T-cell (primary cell): Measurements from ENCODE around the gene EXOC1. TPM values are rescaled to one million over a fixed set of nuclear protein-coding genes. Genes with fewer than 3 reads are reported as not detected.
"Not testable (repeated sequence)": the region's sequence is repeated elsewhere in the genome, so short reads cannot be mapped to it uniquely, and the experiment has no call there.

Experiments
- ATAC-seq, 4 experiments: fragments of 200-7000 bp in 3 of 4; fragments of 150-1000 bp in 1 of 4; cut with Tn5 transposase; replicated peaks in 1 of 4; 1 replicate in 3 of 4; 2 replicates in 1 of 4; pipeline ENCODE4 v1.10.0; 2021; ENCODE audit warnings: moderate library complexity in 3 of 4, mild to moderate bottlenecking in 2 of 4, moderate number of reproducible peaks in 1 of 4
- CTCF ChIA-PET, 2 donors: fragments of 300-600 bp; sonication (Branson Sonifier 250); formaldehyde crosslinking; loops; one replicate each; lab custom pipeline; 2022; ENCODE audit warnings: antibody characterized with exemption in 2 of 2; lab: Charles Lee
- POLR2A ChIA-PET, 2 donors: fragments of 300-600 bp; sonication (Branson Sonifier 250); formaldehyde crosslinking; loops; one replicate each; lab custom pipeline; 2022; ENCODE audit warnings: antibody characterized with exemption in 2 of 2; lab: Charles Lee
- DNase-seq, 35 experiments: peaks; one replicate each; pipeline versions ENCODE4 v3.0.0 to v3.0.0-alpha.2; 2013 to 2023
- H3K27ac ChIP-seq: one replicate; pipeline ENCODE4 v1.5.1; 2013; ENCODE audit warnings: low read length
- H3K27me3 ChIP-seq, 2 experiments: replicated peaks in 1 of 2; 1 replicate in 1 of 2; 2 replicates in 1 of 2; pipeline versions ENCODE4 v1.6.1 to v1.7.0; 2013; ENCODE audit warnings: low read length in 1 of 2, mixed read lengths in 1 of 2; ENCODE audit not compliant: control insufficient read depth in 2 of 2, insufficient read depth in 2 of 2; ENCODE audit errors: extremely low read depth in 1 of 2
- H3K36me3 ChIP-seq, 2 donors: 1 replicate in 1 of 2; 2 replicates in 1 of 2; pipeline versions ENCODE4 v1.6.1 to v1.7.0; 2013; ENCODE audit warnings: low read length in 1 of 2; ENCODE audit not compliant: control insufficient read depth in 2 of 2, insufficient read depth in 1 of 2; ENCODE audit errors: extremely low read depth in 1 of 2
- H3K4me1 ChIP-seq, 2 experiments: 1 replicate in 1 of 2; 2 replicates in 1 of 2; pipeline versions ENCODE4 v1.6.1 to v1.7.0; 2013; ENCODE audit warnings: low read length in 2 of 2, mixed read lengths in 1 of 2; ENCODE audit not compliant: insufficient read depth in 2 of 2, control insufficient read depth in 1 of 2; ENCODE audit errors: extremely low read depth in 1 of 2
- H3K4me3 ChIP-seq, 2 donors: 1 replicate in 1 of 2; 2 replicates in 1 of 2; pipeline versions ENCODE4 v1.5.1 to v1.7.0; 2013; ENCODE audit warnings: mild to moderate bottlenecking in 2 of 2, low read length in 1 of 2, moderate library complexity in 1 of 2; ENCODE audit not compliant: control insufficient read depth in 1 of 2; ENCODE audit errors: extremely low read depth in 1 of 2
- H3K9me3 ChIP-seq: 2 replicates; pipeline ENCODE4 v1.7.0; 2013
- H3K27ac Mint-ChIP-seq, 2 donors: one replicate each; pipeline ENCODE4 v1.8.0; 2020 to 2021; ENCODE audit warnings: mild to moderate bottlenecking in 2 of 2, mixed read lengths in 2 of 2
- H3K27me3 Mint-ChIP-seq, 2 donors: one replicate each; pipeline ENCODE4 v1.8.0; 2021 to 2022; ENCODE audit warnings: mixed read lengths in 2 of 2
- H3K36me3 Mint-ChIP-seq: one replicate; pipeline ENCODE4 v1.8.0; 2021; ENCODE audit warnings: mixed read lengths
- H3K4me1 Mint-ChIP-seq, 3 donors: one replicate each; pipeline ENCODE4 v1.8.0; 2020 to 2022; ENCODE audit warnings: mixed read lengths in 3 of 3, mild to moderate bottlenecking in 1 of 3
- H3K4me3 Mint-ChIP-seq, 3 donors: one replicate each; pipeline ENCODE4 v1.8.0; 2020 to 2022; ENCODE audit warnings: mild to moderate bottlenecking in 3 of 3, mixed read lengths in 3 of 3, moderate library complexity in 3 of 3
- H3K9me3 Mint-ChIP-seq, 3 donors: one replicate each; pipeline ENCODE4 v1.8.0; 2020 to 2022; ENCODE audit warnings: mixed read lengths in 3 of 3
- WGBS: methylation state at CpG from one replicate; pipeline ENCODE4 v1.1.5; 2013; ENCODE audit warnings: missing lambda C conversion rate; ENCODE audit not compliant: insufficient coverage; 5-methylcytosine and 5-hydroxymethylcytosine counted together
- total RNA-seq, 35 experiments: library from RNA in 6 of 35; stranded (reverse) in 6 of 35; fragments of 120-200 nt in 1 of 35; gene quantifications; one replicate each; pipeline versions ENCODE4 v1.2.1 to v1.2.4 and lab custom pipeline; 2013 to 2026

The EXOC1 gene
- total RNA-seq, 5 donors from 2014 or later (not counting 1 experiment from before 2014, with no cell fraction given) = 20.8 to 37.0 (median 34.7) TPM

- WGBS = 87% methylated on average over 16 of the region's 22 CpGs
- not testable (repeated sequence) for H3K36me3 Mint-ChIP-seq
Measured at GRCh38 chr4:55841373-55842239, 11.8 kb upstream of the EXOC1 start.

GRCh38 chr4:55842312-55842711, 11.1 kb upstream of the EXOC1 start:
- H3K36me3 ChIP-seq, H3K36me3 Mint-ChIP-seq, H3K4me1 ChIP-seq, DNase-seq, H3K4me3 Mint-ChIP-seq, CTCF ChIA-PET, H3K4me1 Mint-ChIP-seq, H3K27me3 Mint-ChIP-seq, POLR2A ChIA-PET, H3K27me3 ChIP-seq, ATAC-seq, H3K27ac Mint-ChIP-seq, H3K9me3 ChIP-seq, H3K9me3 Mint-ChIP-seq, H3K4me3 ChIP-seq, H3K27ac ChIP-seq: not testable (repeated sequence)
- WGBS = no CpG with 5 or more reads among the region's 10 CpGs

More at GRCh38 chr4:55841373-55842239, 11.8 kb upstream of the EXOC1 start:
- H3K27me3 ChIP-seq, H3K9me3 Mint-ChIP-seq, H3K36me3 ChIP-seq, H3K9me3 ChIP-seq, H3K27ac ChIP-seq, H3K4me1 Mint-ChIP-seq, DNase-seq, H3K4me3 ChIP-seq, ATAC-seq, H3K4me3 Mint-ChIP-seq, H3K27ac Mint-ChIP-seq, H3K4me1 ChIP-seq, POLR2A ChIA-PET, CTCF ChIA-PET: not testable (repeated sequence)
- H3K27me3 Mint-ChIP-seq = peaks cover 6 to 10% of the 10 kb centered on the region in 2 donors

GRCh38 chr4:55849724-55850123, 3.7 kb upstream of the EXOC1 start:
- no peak for ATAC-seq
- POLR2A ChIA-PET = no interaction called here

GRCh38 chr4:55851885-55852284, 1.6 kb upstream of the EXOC1 start:
- H3K27ac Mint-ChIP-seq = peak overlapping the region; percentile 72 to 86
- H3K27me3 Mint-ChIP-seq = no peaks in the 10 kb centered on the region

More at GRCh38 chr4:55849724-55850123, 3.7 kb upstream of the EXOC1 start:
- CTCF ChIA-PET = no interaction called here
- Histone ChIP-seq H3K4me3 (no peak overlapping the region), H3K9me3 (no peaks in the 10 kb centered on the region), H3K27ac (no peak overlapping the region), H3K36me3 (no peaks in the 10 kb centered on the region), H3K27me3 (no peaks in the 10 kb centered on the region), H3K4me1 (peaks cover 14 to 16% of the 10 kb centered on the region in 2 experiments)
- no peaks in the 10 kb centered on the region for H3K9me3 Mint-ChIP-seq
- WGBS = 90% methylated on average over 6 of the region's 9 CpGs
- no peaks in the 10 kb centered on the region for H3K27me3 Mint-ChIP-seq
- H3K4me3 Mint-ChIP-seq = no peak overlapping the region
- peaks cover 32 to 34% (median 32%) of the 10 kb centered on the region in 3 donors for H3K4me1 Mint-ChIP-seq
- DNase-seq = no peak
- no peak overlapping the region for H3K27ac Mint-ChIP-seq
- H3K36me3 Mint-ChIP-seq = no peaks in the 10 kb centered on the region

GRCh38 chr4:55854129-55854528, 681 bp downstream of the EXOC1 start:
- peak in 1 of 35 experiments; percentile 14 for DNase-seq
- WGBS = 0% methylated on average over 2 of the region's 7 CpGs
- Histone ChIP-seq H3K27ac (peak overlapping the region; percentile 58), H3K4me1 (peaks cover 16% of the 10 kb centered on the region in 2 experiments), H3K4me3 (peak overlapping the region; percentile 81 to 98), H3K9me3 (no peaks in the 10 kb centered on the region), H3K27me3 (no peaks in the 10 kb centered on the region), H3K36me3 (peaks cover 0 to 12% of the 10 kb centered on the region in 2 donors)
- H3K9me3 Mint-ChIP-seq = no peaks in the 10 kb centered on the region
- ChIA-PET CTCF (interaction anchor here (0.6 to 1.5 kb wide), 4 partner anchors 12 to 409 kb away, joined by 3 to 12 read pairs (median 6); partner anchors contain the start of gene CEP135 (in 1 of the 2)), POLR2A (no interaction called here)
- peaks cover 32 to 50% (median 46%) of the 10 kb centered on the region in 3 donors for H3K4me1 Mint-ChIP-seq
- peak overlapping the region in 1 of 2 donors; percentile 87 for H3K27ac Mint-ChIP-seq
- H3K27me3 Mint-ChIP-seq = no peaks in the 10 kb centered on the region
- peaks cover 21% of the 10 kb centered on the region for H3K36me3 Mint-ChIP-seq
- no peak for ATAC-seq
- no peak overlapping the region for H3K4me3 Mint-ChIP-seq

More at GRCh38 chr4:55851885-55852284, 1.6 kb upstream of the EXOC1 start:
- 4% methylated on average over 4 of the region's 6 CpGs for WGBS
- Mint-ChIP-seq H3K36me3 (peaks cover 3% of the 10 kb centered on the region), H3K9me3 (no peaks in the 10 kb centered on the region), H3K4me1 (peaks cover 32 to 36% (median 32%) of the 10 kb centered on the region in 3 donors), H3K4me3 (peak overlapping the region in 2 of 3 donors; percentile 10 to 42)
- CTCF ChIA-PET = interaction anchor here in 1 of 2 donors (1.4 kb wide), 1 partner anchor 15 kb away, joined by 4 read pairs; no protein-coding TSS in a partner anchor
- Histone ChIP-seq H3K36me3 (no peaks in the 10 kb centered on the region), H3K4me1 (peaks cover 16% of the 10 kb centered on the region in 2 experiments), H3K27ac (peak overlapping the region; percentile 21), H3K9me3 (no peaks in the 10 kb centered on the region), H3K4me3 (no peak overlapping the region), H3K27me3 (no peaks in the 10 kb centered on the region)
- ATAC-seq = peak; percentile 21 to 45 (median 26)
- POLR2A ChIA-PET = no interaction called here
- peak in 19 of 35 experiments; percentile 3 to 55 (median 18) for DNase-seq

- ChIA-PET CTCF (no interaction called here), POLR2A (no interaction called here)
- H3K4me3 ChIP-seq = no peak overlapping the region
Measured at GRCh38 chr4:55857586-55857985, 4.1 kb downstream of the EXOC1 start.

More at GRCh38 chr4:55857586-55857985, 4.1 kb downstream of the EXOC1 start:
- Histone ChIP-seq H3K27ac (no peak overlapping the region), H3K9me3 (no peaks in the 10 kb centered on the region), H3K4me1 (peaks cover 8 to 9% of the 10 kb centered on the region in 2 experiments), H3K36me3 (peaks cover 0 to 27% of the 10 kb centered on the region in 2 donors), H3K27me3 (no peaks in the 10 kb centered on the region)
- Mint-ChIP-seq H3K4me3 (no peak overlapping the region), H3K27me3 (no peaks in the 10 kb centered on the region), H3K9me3 (no peaks in the 10 kb centered on the region), H3K36me3 (peaks cover 32% of the 10 kb centered on the region), H3K4me1 (peaks cover 22 to 35% (median 32%) of the 10 kb centered on the region in 3 donors), H3K27ac (no peak overlapping the region)
- DNase-seq = no peak
- no peak for ATAC-seq
- no CpG with 5 or more reads among the region's 1 CpG for WGBS
